Middle frontal gyrus (tissue), 1 donor: ENCODE data around the gene RSF1.

Experiments
- DNase-seq: peaks from one replicate; pipeline ENCODE4 v3.0.0-alpha.2; 2015; ENCODE audit warnings: low spot score; ENCODE audit errors: extremely low spot score

RSF1 gene

DNA sequence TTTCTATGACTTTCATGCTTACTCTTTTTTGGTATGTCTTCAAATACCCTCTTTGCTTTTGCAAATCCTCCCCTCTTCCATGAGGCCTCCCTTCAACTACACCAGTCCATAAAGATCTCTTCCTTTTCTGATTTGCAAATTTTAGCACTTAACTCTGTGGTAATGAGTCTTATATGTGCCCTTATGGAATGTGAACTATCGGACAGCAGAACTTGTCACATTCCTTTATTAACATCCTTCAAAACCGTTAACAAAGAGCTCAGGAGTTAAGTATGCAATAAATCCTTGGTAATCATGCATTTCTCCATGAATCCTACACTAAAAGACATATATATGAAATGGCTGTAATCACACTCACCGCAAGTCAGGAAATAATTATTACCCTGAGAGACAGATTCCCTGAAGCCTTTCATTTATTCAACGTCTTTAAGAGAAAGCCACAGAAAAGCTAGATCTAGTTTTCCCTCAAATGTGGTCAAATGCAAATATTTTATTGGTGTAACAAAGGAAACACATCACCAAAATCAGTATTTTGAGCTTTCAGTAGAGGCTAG is 190.3 kb downstream of the RSF1 start:
- DNase-seq = no peak

DNA sequence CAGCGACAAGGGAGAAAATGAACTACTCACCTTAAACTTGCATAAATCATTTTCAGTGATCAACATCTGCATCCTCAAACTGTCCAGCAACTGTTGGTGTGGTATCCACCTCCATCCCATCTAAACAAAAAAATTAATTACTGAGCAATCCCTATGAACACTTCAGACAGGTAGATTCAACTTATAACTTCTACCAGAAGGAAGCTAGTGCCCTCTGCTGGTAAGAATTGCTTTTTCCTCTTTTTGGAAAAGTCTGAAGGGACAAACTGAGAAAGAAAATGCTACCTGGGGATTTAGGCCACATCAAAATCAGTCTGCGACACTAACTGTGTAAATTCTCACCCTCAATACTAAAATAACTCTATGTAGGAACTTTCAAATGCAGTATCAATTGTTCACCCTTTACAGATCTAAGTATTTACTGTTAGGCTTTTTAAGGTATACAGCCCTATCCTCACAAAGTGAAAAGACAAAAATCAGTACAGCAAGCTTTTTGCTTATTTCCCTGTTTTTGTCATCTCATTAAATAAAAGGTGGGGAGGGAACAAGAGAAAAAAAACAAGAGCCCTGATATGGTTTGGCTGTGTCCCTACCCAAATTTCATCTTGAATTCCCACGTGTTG is 200.8 kb downstream of the RSF1 start:
- no peak for DNase-seq

DNA sequence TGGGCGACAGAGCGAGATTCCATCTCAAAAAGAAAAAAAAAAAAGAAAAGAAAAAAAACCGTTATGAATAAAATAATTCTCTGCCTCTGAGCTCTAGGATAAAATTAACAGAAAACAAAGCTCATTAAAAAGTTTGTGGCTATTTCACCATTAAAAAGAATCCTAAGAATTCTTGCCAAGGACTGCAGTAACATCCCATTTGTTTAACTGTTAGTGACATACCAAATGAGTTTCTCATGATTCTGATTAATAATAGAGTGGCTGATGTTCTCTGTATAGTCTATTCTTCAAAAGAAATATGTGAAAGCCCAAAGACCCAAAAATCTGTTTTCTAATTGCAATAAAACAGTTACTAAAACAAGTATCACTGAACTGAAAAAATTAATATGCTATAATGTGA is 202.6 kb downstream of the RSF1 start:
- DNase-seq = no peak

DNA sequence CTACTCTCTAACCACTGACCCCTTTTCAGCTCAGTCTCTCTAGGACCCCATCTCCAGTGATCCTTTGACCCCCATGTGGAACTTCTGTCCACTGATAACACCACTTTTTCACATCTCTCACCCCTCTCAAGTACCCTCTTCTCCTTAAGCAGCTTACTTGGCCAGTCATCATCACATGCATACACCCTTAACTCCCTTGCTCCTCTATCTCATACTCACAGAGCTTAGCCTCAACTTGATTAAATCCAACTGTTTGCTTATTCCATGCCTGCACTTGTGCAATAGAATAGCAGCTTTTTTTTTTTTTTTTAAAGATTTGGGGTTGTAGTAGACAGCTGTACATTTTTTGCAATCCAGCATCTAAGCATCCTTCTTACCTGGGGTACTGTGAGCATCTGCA is 208.6 kb downstream of the RSF1 start:
- DNase-seq = no peak
